Posterior cingulate gyrus (tissue), 11 donors: ENCODE measurements around the gene CRYBA2.

Experiments used
- DNase-seq, 10 donors: peaks; one replicate each; pipeline versions ENCODE4 v3.0.0 to v3.0.0-alpha.2; 2020 to 2021; ENCODE audit warnings: mixed read lengths in 3 of 10
- intact Hi-C: fragments of 100-400 bp; cut with DNase I; formaldehyde crosslinking; loops from one replicate; pipeline ENCODE4 v1.15.1; 2023

CRYBA2 gene

DNA sequence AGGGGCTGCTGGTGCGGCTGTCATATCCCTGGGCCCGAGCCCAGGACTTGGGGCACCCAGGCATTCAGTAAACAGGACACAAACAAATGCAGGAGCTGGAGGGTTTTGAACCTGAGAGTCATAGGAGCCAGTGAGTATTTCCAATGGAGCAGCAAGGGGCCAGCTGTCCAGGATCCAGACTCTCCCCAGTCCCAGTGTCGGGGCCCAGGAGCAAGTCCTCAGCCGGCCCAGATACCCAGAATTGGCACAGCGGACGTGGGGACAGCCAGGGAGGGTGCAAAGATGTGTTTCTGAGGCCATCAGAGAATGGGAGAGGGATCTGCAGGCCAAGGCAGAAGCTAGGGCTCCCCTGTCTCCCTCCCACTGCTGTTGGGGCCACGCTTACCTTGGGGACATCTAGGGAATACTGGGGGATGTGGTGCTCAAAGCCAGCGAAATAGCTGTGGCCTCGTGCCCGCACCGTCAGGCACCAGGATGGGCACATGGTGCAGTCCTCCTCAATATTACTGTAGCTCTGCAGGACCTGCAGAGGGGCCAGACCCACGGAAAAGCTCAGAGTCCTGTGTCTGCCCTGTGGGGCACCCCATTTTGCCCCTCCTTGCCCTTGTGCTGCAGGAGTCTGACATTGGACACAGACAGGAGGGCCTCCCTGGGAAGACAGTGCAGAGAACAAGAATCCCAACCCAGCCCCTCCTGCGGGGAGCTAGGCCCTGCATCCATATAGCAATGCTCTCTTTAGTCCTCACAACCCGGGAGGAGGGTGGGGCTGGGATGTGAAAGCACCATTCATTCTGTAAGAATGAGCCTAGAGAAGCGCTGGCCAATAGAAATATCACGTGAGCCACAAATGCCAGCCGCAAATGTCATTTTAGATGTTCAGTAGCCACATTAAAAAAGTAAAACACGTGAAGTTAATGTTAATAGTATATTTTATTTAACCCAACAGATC lies 32.7 kb upstream of the CRYBA2 start:
- DNase-seq, result peak in 9 of 10 donors; percentile 43 to 95 (median 76)
- intact Hi-C loops, result no loop called here

DNA sequence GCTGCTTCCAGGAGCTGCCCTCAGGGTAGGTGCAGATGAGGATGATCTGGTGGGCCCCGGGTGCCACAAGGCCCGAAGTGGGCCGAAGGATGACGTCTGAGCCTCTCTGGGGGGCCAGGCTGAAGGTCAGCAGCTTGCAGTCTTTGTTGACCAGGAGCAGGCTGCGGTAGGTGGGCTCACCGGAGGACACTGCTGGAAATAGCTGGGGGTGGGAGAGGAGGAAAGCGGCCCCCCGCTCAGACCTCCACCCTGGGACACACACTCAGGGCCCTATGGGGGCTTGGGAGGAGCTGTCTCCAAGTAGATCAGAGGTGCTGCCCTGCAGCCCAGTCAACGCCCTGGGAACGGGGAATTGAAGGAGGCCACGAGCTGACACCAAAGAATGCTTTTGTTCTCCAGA lies 30.8 kb upstream of the CRYBA2 start:
- intact Hi-C loops, result no loop called here
- peak in 3 of 10 donors; percentile 47 to 78 (median 68) for DNase-seq

DNA sequence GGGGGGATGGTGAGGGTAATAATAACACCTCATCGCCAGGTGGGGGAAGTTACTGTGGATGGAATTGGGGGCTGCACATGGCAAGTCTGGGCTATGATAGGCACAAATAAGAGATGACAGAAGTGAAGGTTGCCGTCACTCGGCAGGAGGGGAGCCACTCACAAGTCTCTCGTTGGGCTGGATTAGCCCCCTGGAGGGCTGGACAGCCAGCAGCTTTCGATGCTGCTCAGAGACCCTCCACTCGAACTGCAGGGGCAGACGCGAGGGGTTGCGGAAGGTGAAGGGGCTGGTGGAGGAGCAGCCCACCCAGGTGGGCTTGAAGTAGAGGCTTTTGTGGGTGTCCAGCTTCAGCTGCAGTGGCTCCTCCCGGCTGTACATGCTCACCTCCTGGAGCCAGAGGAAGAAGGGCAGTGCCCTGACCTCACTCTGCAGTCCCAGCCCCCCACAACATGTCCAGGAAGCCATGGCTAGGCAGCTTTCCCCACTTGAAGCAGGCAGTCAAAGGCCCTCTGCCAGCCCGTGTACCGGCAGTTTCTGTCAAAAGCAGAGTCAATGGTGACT lies 29.9 kb upstream of the CRYBA2 start:
- intact Hi-C loops, result no loop called here
- peak in 3 of 10 donors; percentile 40 to 58 (median 47) for DNase-seq

DNA sequence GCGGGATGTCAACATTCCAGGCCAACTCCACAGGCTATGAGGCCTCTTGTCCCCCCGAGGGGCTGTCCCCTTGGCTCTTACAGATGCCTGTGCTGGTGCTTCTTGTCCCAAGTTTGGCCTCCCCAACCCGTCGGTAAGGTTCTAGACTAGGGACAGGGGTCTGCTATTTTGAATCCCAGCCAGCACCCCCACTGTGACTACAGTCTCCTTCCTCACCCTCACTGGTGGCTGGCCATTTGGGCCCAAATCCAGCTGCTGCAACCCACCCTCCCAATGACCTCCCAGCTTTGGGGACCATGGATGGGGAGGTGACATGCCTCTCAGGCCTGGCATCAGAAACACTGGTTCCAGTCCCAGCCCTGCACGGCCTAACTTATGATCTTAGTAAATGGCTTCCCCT lies 29.4 kb upstream of the CRYBA2 start:
- peak in 3 of 10 donors; percentile 15 to 46 (median 27) for DNase-seq
- intact Hi-C loops, result no loop called here

DNA sequence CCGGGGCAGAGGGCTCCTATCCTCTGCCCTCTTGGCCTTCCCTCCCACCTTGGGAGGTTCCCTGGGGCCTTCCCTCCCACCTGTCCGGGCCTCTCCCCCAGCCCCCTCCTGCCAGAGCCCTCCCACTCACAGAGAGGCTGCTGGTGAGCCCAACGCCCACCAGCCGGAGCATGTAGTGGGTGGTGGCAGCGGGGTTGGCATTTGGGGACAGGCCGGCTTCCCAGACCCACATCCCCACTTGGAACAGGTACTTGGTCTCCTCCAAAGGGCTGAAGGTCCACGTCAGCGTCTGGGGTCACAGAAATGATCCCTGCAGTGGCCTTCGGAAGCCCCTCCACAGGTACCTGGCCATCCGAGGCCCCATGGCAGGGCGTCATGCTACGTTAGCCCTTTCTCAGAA lies 28.8 kb upstream of the CRYBA2 start:
- intact Hi-C loops, result no loop called here
- DNase-seq, result peak in 3 of 10 donors; percentile 29 to 72 (median 66)

DNA sequence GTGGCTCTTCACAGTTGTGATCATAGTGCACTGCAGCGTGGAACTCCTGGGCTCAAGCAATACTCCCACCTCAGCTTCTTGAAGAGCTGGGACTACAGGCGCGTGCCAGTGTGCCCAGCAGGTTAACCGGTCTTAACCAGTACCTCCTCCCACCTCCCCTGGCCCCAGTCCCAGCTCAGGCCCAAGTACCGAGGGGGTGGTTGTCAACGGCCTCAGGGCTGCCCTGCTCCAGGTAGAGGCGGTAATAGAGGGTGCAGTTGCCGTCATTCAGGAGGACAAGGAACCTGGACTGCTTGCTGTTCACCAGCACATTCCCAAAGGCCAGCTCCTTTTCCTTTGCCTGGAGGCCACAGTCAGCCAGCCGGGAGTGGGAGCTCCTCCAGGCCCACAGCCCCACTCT lies 28.4 kb upstream of the CRYBA2 start:
- intact Hi-C loops, result no loop called here
- DNase-seq, result peak in 3 of 10 donors; percentile 15 to 69 (median 66)

DNA sequence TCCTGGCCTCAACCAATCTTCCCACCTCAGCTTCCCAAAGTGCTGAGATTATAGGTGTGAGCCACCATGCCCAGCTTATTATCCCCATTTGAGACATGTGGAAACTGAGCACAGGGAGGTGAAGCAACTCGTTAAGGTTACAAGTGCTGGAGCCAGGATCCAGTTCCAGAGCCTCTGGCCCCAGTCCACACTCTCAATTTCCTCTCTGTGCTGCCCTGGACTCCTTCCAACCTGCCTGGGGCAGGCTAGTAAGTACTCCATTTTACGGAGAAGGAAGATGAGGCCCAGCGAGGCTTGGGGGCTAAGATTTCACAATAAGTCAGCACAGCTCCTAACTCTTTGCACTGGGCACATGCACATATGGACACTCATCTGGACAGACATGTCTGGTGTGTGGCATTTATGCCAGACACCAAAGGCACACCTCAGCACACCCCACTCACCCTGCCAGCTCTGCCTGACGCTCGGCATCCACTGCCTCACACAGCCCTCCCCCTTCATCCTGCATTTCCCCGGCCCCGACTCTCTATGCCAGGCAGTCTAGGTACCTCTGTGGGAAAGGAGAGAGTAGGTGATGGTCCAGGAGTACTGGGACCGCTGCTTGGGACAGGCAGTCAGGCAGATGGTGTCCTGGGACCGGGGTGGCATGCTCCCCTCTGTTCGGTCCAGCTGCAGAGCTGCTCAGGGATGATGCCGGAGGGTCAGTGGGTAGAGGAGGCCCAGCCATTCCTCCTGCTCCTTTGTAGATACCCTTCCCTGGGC lies 27.6 kb upstream of the CRYBA2 start:
- peak in 3 of 10 donors; percentile 35 to 52 (median 51) for DNase-seq
- intact Hi-C loops, result no loop called here

DNA sequence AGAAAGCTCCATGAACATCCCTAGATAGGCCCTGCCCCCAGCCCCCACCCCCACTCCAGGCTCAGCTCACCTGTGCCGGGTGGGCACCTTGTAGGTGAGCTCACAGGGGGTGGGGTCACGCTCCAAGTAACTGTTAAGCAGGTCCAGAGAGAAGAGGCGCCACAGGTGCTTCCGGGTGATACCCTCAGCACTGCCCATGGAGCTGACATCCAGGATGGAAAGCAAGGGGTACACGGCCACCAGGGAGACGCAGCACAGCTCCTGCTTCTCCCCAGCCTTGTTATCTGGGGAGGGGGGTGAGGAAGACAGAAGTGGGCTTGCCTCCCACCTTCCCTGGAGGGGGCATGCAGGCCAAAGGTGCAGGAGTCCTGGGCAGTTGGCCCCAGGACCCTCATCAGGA lies 26.2 kb upstream of the CRYBA2 start:
- peak in 3 of 10 donors; percentile 20 to 43 (median 28) for DNase-seq
- intact Hi-C loops, result no loop called here

DNA sequence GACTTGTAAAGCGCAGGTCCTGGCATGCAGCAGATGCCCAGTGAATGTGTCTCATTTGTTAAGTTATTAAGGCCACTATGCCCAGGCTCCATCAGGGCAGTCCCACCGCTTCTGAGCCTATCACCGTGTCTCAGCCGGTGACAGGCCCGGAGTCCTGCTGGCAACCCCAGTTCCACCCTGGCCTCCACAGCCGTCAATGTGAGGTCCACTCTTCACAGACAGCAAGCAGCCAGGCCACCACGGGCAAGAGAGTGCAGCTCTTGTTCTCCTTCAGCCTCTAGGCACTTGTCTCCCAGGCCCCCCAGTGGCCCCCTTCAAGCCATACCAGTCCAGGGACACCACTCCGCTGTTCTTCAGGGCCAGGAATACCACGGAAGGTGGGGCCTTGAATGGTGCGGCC lies 25.5 kb upstream of the CRYBA2 start:
- DNase-seq, result peak in 3 of 10 donors; percentile 23 to 77 (median 41)

DNA sequence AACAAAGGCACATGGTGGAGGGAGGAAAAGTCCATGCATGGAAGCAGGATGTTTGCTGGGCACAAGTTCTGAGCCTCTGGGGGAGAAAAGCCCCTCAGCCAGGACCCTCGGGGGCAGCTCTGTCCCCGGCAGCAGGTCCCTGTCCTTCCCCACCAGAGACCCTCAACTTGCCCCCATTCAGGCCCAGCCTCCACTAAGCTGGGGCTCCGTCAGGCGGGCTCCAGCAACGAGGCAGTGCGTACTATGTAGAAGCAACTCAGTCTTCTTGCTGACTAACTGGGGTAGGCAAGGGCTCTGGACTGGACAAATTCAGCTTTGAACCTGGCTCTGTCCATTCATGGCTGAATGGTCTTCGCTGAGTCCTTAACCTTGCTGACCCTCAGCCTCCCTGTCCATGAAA lies 25.1 kb upstream of the CRYBA2 start:
- DNase-seq, result peak in 3 of 10 donors; percentile 37 to 70 (median 62)
- intact Hi-C loops, result no loop called here

More for the DNA sequence above, 25.5 kb upstream of the CRYBA2 start:
- intact Hi-C loops, result no loop called here

DNA sequence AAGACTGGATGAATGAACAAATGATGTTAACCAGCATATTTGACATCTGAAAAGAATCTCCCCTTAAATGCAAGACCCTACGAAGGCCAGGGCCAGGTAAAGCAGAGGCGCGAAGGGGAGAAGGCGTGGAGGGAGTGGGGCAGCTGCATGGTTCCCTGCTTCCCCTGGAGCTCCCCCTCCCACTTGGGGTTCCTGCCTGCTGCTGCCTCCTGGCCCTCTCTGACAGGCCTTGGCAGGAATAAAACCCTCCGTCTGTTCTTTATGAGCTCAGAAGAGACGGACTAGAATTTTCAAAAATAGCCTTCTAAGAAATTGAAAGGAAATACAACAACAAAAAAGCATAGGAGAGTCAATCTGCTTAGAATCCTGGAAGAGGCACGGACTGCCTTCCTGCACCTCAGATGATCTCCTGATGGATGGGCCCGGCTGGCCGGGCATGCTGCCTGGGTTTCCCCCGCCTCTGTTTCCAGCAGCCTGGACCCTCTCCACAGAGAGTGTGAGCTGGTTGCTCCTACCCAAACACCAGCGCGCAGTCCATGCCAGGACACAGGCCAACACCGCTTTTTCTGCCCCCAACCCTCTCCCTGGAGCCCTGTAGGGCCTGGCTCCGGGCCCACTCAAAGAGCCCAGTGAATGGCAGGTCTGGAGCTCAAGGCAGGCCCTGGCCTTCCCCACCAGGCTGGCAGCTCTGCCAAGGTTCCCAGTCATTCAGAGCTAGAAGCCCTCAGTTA lies 24.1 kb upstream of the CRYBA2 start:
- intact Hi-C loops, result no loop called here
- DNase-seq, result peak in 8 of 10 donors; percentile 44 to 94 (median 64)

DNA sequence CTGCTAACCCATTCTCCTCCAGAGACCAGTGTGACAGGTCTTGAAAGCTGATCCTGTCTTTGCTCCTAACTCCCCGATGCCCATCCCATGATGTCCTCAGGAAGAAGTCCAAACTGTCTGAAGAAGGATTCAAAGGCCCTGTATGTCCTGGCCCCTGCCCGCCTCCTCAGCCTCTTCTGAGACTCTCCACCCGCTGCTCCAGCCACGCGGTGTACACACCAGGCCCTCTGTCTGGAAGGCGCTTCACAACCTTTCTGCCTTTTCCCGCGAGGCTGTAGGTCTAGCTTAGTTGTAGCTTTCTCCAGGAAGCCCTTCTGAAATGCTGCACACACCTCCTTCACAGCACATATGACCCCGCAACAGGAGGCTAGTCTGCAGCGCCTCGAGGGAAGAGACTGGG lies 23.5 kb upstream of the CRYBA2 start:
- DNase-seq, result peak in 4 of 10 donors; percentile 17 to 63 (median 54)
- intact Hi-C loops, result no loop called here

DNA sequence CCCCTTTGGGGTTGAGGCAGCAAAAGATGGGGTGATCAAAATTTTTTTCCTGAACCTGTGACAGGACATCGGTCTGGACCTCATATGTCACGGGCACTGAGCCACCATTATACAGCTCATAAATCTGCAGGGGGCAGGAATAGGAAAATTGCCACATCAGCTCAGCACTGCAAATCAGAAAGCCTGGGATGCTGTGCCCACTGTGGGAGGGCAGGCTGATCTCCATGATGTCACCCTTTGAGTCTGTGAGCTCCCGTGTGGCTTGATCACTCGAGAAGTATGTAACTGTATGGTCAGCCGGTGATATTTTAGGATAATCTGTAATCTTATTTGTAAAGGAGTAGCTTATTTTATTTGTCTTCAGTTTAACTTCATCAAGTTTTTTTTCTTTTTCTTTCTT lies 17.7 kb upstream of the CRYBA2 start:
- no peak for DNase-seq
- intact Hi-C loops, result no loop called here

DNA sequence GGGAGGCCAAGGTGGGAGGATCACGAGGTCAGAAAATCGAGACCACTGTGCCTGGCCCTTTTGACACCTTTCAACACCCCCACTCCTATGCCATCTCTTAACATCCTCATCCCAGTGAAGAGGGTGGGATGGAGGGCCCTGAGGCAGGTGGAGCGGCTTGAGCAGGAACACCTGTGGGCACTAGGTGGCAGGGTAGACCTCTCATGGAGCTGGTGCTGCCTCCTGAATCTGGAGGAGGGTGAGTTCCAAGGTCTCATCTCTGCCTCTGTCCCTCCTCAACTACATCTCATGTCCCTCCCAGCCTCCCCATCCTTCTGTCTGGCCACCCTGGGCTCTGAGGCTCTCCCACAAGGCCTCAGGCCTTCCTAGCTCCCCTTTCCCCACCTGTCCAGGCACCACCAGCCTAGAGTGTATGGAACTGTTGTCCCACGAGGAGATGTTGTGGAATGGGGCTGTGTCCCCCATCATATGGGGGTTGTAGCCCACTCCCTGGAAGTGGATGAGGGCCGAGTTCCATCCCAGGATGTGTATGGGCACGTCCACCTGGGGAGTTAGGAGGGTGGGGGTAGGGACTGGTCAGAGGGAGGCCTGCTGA lies 17.0 kb upstream of the CRYBA2 start:
- peak in 1 of 10 donors; percentile 85 for DNase-seq
- intact Hi-C loops, result no loop called here

DNA sequence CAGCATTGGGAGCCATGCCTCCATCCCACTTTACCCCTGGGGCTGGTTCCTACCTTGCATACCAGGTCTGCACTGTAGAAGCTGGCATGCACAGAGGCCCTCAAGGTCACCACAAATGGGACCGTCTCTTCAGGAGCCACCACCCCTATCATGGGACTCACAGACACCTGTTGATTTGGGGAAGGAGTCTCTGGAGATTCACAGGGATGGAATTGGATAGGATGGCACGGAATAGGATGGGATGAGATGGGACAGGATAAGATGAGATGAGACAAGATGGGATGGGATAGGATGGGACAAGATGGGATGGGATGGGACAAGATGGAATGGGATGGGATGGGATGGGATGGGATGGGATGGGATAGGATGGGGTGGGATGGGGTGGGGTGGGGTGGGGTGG lies 16.1 kb upstream of the CRYBA2 start:
- intact Hi-C loops, result no loop called here
- no peak for DNase-seq

DNA sequence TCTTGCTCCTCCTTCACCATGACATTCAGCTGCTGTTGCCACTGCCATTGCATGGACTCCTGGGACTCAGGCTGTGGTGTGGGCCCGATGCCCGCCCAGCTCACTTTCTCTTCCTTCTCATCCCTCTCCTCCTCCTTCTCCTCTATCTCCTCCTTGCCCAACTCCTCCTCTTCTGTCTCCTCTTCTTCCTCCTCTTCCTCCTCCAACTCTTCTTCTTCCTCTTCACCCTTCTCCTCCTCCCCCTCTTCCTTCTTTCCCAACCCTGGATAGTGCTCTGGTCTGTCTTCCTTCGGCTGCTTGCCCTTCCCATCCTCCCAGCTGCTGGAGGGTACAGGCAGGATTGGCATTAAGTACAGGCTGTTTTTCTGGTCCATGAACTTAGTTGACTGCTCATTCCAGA lies 10.8 kb upstream of the CRYBA2 start:
- intact Hi-C loops, result no loop called here
- DNase-seq, result no peak

DNA sequence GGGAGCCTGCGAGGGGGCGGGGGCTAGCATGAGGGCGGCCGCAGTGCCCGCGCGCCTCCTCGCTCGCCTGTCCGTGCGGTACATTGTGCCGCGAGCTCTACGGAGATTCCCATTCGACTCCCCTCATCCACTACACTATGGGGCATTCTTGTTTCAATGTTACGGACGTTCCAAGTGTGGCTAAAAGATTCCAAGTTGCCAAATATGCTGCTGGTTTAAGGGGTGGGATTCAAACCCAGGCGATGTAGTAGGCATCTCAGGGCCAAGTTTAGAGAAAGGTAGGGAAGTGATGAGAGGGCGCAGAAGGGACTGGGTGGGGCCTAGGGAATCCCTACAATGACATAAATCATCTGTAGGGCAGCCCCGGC lies 10.0 kb upstream of the CRYBA2 start:
- no peak for DNase-seq
- intact Hi-C loops, result no loop called here

DNA sequence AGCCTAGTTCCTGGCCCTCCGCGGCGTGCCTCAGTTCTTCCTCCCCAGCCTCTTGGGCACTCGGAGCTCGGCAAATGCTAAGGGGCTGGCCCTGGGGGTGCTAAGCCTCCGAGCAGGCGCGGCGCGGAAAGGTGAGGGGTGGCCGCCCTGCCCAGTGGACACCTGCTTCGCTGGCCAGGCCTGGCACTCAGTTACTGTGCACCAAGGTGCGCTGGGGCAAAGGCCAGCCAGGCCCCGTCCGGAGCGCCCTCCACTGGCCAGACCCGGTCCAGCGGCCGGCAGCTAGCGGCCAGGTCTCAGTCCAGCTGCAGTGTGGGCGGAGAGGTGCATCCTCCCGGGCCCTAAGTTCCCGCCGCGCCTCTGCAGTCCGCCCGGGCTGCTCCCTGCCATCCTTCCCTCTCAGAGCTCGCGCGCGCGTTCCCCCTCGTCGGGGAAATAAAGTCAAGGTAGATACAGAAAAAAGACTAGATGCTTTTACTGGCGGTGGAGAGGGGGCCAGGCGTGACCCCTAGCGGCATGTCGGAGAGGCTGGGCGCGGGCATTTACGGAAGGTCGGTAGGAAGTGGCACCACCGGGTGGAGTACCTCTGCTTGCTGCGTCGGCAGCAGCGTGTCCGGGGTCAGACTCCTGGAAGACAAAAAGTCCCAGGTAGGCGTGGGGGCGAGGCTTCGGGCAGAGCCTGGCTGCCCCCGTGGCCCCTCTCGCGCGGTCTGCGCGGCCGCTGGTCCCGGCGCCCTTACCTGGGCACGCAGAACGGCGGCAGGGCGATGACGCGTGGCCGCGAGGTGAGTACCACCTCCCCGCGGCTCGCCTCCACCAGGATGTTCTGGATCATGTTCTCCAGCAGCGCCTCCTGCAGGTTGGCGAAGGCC lies 9.4 kb upstream of the CRYBA2 start:
- peak in 3 of 10 donors; percentile 18 to 53 (median 46) for DNase-seq
- intact Hi-C loops, result no loop called here
